Activated CD8-positive, alpha-beta memory T cell treated with anti-CD3 and anti-CD28 coated beads, Interleukin-2, amount 10 ng/mL, durations not matched to agents 7 days and 5 days (primary cell): Measurements from ENCODE around the gene PDE4D. TPM values are rescaled to one million over a fixed set of nuclear protein-coding genes. Genes with fewer than 3 reads are reported as not detected.
"Not testable (repeated sequence)": the region's sequence is repeated elsewhere in the genome, so short reads cannot be mapped to it uniquely, and the experiment has no call there.

Experiments
- ATAC-seq: fragments of 150-1000 bp; cut with Tn5 transposase; one replicate; pipeline ENCODE4 v1.10.0; 2021; ENCODE audit warnings: moderate library complexity
- CTCF ChIA-PET: fragments of 350-600 bp; sonication (Branson Sonifier 250); formaldehyde crosslinking; loops from one replicate; lab custom pipeline; 2021; ENCODE audit warnings: antibody characterized with exemption; lab: Charles Lee
- DNase-seq: peaks from one replicate; pipeline ENCODE4 v3.0.0-alpha.2; 2020
- H3K27ac Mint-ChIP-seq: one replicate; pipeline ENCODE4 v1.8.0; 2021; ENCODE audit warnings: mild to moderate bottlenecking, mixed read lengths
- H3K27me3 Mint-ChIP-seq: one replicate; pipeline ENCODE4 v1.8.0; 2021; ENCODE audit warnings: mixed read lengths
- H3K36me3 Mint-ChIP-seq: one replicate; pipeline ENCODE4 v1.8.0; 2021; ENCODE audit warnings: mild to moderate bottlenecking, mixed read lengths
- H3K4me1 Mint-ChIP-seq: one replicate; pipeline ENCODE4 v1.8.0; 2021; ENCODE audit warnings: mixed read lengths
- H3K4me3 Mint-ChIP-seq: one replicate; pipeline ENCODE4 v1.8.0; 2021; ENCODE audit warnings: mild to moderate bottlenecking, moderate library complexity, mixed read lengths
- H3K9me3 Mint-ChIP-seq: one replicate; pipeline ENCODE4 v1.8.0; 2022; ENCODE audit warnings: low read depth, mixed read lengths
- total RNA-seq, 2 experiments: library from RNA; stranded (reverse); gene quantifications; one replicate each; pipeline ENCODE4 v1.2.3, GENCODE V29; 2021

PDE4D gene
- total RNA-seq, 2 experiments from 2014 or later = 59.3 to 66.2 TPM

- no peak overlapping the region for H3K27ac Mint-ChIP-seq
- H3K27me3 Mint-ChIP-seq = peaks cover 12% of the 10 kb centered on the region
- DNase-seq = no peak
- H3K4me1 Mint-ChIP-seq = no peaks in the 10 kb centered on the region
- no peaks in the 10 kb centered on the region for H3K9me3 Mint-ChIP-seq
- H3K36me3 Mint-ChIP-seq = no peaks in the 10 kb centered on the region
- no peak for ATAC-seq
- H3K4me3 Mint-ChIP-seq = no peak overlapping the region
- CTCF ChIA-PET = interaction anchor here (0.7 kb wide), 1 partner anchor 126 kb away, joined by 3 read pairs; no protein-coding TSS in a partner anchor
Observed at GRCh38 chr5:59597690-59598546, 295.6 kb downstream of the PDE4D start.

- ATAC-seq = no peak
- CTCF ChIA-PET = interaction anchor here (0.7 kb wide), 1 partner anchor 127 kb away, joined by 3 read pairs; no protein-coding TSS in a partner anchor
- no peaks in the 10 kb centered on the region for H3K4me1 Mint-ChIP-seq
Observed at GRCh38 chr5:59596586-59597350, 296.8 kb downstream of the PDE4D start.

DNA sequence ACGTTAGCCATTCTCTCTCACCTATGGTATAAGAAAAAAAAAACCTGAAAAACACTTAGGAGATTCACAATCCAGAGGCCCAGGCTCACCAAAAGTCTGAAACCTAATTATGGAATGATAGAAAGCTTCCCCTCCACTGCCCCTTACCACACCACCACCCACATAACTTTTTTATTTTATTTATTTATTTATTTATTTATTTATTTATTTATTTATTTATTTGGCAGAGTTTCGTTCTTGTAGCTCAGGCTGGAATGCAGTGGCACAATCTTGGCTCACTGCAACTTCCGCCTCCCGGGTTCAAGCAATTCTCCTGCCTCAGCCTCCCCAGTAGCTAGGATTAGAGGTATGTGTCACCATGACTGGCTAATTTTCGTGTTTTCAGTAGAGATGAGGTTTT, 299.4 kb downstream of the PDE4D start:
- H3K4me1 Mint-ChIP-seq, H3K9me3 Mint-ChIP-seq, H3K4me3 Mint-ChIP-seq, H3K27ac Mint-ChIP-seq, ATAC-seq, CTCF ChIA-PET, H3K27me3 Mint-ChIP-seq, DNase-seq, H3K36me3 Mint-ChIP-seq: not testable (repeated sequence)

More at GRCh38 chr5:59596586-59597350, 296.8 kb downstream of the PDE4D start:
- no peak for DNase-seq
- no peaks in the 10 kb centered on the region for H3K9me3 Mint-ChIP-seq
- H3K27ac Mint-ChIP-seq = no peak overlapping the region
- no peaks in the 10 kb centered on the region for H3K36me3 Mint-ChIP-seq
- H3K4me3 Mint-ChIP-seq = no peak overlapping the region
- peaks cover 7% of the 10 kb centered on the region for H3K27me3 Mint-ChIP-seq

GRCh38 chr5:59593439-59594007, 300.0 kb downstream of the PDE4D start:
- no peak overlapping the region for H3K27ac Mint-ChIP-seq
- peaks cover 7% of the 10 kb centered on the region for H3K27me3 Mint-ChIP-seq
- H3K9me3 Mint-ChIP-seq = no peaks in the 10 kb centered on the region
- CTCF ChIA-PET = no interaction called here
- ATAC-seq = no peak
- no peak overlapping the region for H3K4me3 Mint-ChIP-seq
- H3K4me1 Mint-ChIP-seq = peaks cover 2% of the 10 kb centered on the region
- no peak for DNase-seq
- H3K36me3 Mint-ChIP-seq = no peaks in the 10 kb centered on the region

GRCh38 chr5:59592101-59592500, 301.4 kb downstream of the PDE4D start:
- ATAC-seq (no peak), DNase-seq (no peak)
- H3K27me3 Mint-ChIP-seq = peaks cover 11% of the 10 kb centered on the region
- H3K9me3 Mint-ChIP-seq = no peaks in the 10 kb centered on the region
- no peak overlapping the region for H3K27ac Mint-ChIP-seq
- no peak overlapping the region for H3K4me3 Mint-ChIP-seq
- CTCF ChIA-PET = no interaction called here
- no peaks in the 10 kb centered on the region for H3K36me3 Mint-ChIP-seq
- peaks cover 2% of the 10 kb centered on the region for H3K4me1 Mint-ChIP-seq

DNA sequence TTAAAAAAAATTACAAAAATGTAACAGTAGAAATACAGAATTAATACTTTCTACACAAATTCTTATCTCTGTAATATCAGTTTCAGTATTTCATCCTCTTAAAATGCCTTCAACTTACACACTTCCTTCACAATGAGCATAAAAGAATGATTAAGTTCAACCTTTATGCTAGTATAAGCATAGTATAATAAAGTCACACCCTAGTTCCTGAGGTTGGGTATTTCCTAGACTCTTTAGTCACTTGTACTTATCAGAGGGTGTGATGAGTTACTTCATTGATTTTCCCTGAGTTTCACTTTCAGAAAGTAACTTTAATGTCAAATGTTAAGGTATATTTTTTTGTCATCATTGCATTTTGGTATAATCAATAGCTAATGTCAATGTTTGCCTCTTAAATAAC, 302.4 kb downstream of the PDE4D start:
- CTCF ChIA-PET = no interaction called here
- Mint-ChIP-seq H3K9me3 (no peaks in the 10 kb centered on the region), H3K36me3 (no peaks in the 10 kb centered on the region), H3K27me3 (peaks cover 15% of the 10 kb centered on the region), H3K4me3 (no peak overlapping the region), H3K4me1 (peaks cover 2% of the 10 kb centered on the region), H3K27ac (no peak overlapping the region)
- ATAC-seq (peak; percentile 71), DNase-seq (no peak)

DNA sequence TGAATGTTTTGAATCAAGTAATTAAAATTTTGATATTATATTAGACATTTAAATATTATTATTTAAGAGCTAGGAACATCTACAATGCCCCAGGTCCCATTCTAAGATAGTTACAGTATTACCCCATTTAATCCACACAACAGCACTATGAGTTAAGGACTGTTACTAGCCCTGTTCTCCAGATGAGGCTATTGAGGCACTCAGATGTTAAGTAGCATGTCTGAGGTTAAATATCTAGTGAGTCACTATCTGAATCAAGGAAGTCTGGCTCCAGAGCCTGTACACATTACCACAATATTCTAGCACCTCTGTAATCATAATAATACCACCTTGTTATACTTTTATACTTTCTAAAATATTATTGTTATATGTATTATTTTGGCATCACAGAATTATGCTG, 304.6 kb downstream of the PDE4D start:
- H3K36me3 Mint-ChIP-seq = no peaks in the 10 kb centered on the region
- peaks cover 2% of the 10 kb centered on the region for H3K4me1 Mint-ChIP-seq
- no peak overlapping the region for H3K27ac Mint-ChIP-seq
- peaks cover 15% of the 10 kb centered on the region for H3K27me3 Mint-ChIP-seq
- ATAC-seq = no peak
- H3K4me3 Mint-ChIP-seq = no peak overlapping the region
- no peak for DNase-seq
- CTCF ChIA-PET = no interaction called here
- no peaks in the 10 kb centered on the region for H3K9me3 Mint-ChIP-seq

DNA sequence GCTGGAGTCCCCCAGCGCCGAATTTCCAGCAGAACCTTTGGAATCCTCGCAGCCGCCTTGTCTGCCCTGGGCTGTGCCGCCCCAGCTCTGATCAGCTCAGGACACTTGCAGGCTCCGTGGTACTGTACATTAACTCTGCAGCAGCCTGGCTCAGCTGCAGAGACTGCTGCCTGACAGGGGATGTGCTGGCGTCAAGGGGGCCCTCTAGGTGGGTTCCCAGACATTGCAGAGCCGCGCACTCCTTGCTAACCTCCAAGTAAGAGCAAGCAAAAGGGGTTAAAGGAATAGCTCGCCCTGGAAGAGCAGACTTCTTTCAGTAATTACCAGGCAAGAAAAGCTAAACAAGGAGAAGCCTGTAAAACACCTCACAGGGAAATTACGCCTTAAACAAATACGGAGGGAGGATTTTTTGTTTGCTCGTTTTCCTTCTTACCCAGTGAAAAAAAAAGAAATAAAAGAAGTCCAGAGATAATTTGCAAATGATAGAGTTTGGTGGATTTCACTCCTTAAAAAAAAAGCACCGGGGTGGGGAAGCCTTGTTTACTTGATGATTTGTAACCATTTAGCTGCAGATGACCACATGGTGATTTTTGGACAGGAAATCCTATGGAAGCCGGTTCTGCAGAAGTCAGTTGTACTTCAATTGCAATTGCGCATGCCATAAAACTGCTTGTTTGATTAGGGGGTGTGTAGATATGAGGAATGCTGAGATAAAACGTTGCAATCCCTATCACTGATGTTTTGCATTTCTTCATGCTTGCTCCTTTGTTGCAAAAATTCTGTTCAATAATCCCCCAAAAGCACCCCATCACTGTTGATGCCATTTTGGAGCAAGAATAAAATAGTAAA, 305.8 kb downstream of the PDE4D start:
- ATAC-seq = no peak
- no peak for DNase-seq
- no peaks in the 10 kb centered on the region for H3K9me3 Mint-ChIP-seq
- peaks cover 2% of the 10 kb centered on the region for H3K4me1 Mint-ChIP-seq
- CTCF ChIA-PET = interaction anchor here (0.7 kb wide), 1 partner anchor 151 kb away, joined by 3 read pairs; no protein-coding TSS in a partner anchor
- no peak overlapping the region for H3K27ac Mint-ChIP-seq
- no peak overlapping the region for H3K4me3 Mint-ChIP-seq
- peaks cover 15% of the 10 kb centered on the region for H3K27me3 Mint-ChIP-seq
- H3K36me3 Mint-ChIP-seq = no peaks in the 10 kb centered on the region

DNA sequence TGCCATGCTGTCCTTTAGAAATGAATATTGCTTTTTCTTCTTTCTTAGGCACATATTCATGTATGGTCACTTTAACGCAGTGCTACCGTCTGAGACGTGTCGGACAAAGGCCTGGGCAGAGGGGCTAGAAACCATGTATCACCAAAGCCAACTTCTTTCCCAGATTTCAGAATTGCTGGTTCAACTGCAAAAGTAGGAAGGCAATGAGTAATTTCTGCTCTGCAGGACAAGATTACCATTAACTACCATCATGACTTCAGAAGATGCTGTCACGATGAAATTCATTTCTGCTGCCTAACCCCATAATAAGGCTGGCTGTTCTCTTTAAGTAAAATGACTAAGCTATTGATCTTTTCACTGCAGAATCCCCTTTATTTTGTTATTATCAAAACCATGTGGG, 306.7 kb downstream of the PDE4D start:
- no peak overlapping the region for H3K27ac Mint-ChIP-seq

GRCh38 chr5:59584858-59585846, 308.4 kb downstream of the PDE4D start:
- Mint-ChIP-seq H3K27me3 (peaks cover 13% of the 10 kb centered on the region), H3K27ac (no peak overlapping the region), H3K4me3 (no peak overlapping the region), H3K4me1 (no peaks in the 10 kb centered on the region), H3K36me3 (no peaks in the 10 kb centered on the region), H3K9me3 (no peaks in the 10 kb centered on the region)
- ATAC-seq (no peak), DNase-seq (no peak)
- CTCF ChIA-PET = no interaction called here

More for the DNA sequence above, 306.7 kb downstream of the PDE4D start:
- no peak overlapping the region for H3K4me3 Mint-ChIP-seq
- CTCF ChIA-PET = interaction anchor here (0.7 kb wide), 1 partner anchor 150 kb away, joined by 3 read pairs; no protein-coding TSS in a partner anchor
- ATAC-seq (no peak), DNase-seq (no peak)
- H3K36me3 Mint-ChIP-seq = no peaks in the 10 kb centered on the region
- no peaks in the 10 kb centered on the region for H3K9me3 Mint-ChIP-seq
- peaks cover 13% of the 10 kb centered on the region for H3K27me3 Mint-ChIP-seq
- peaks cover 2% of the 10 kb centered on the region for H3K4me1 Mint-ChIP-seq

DNA sequence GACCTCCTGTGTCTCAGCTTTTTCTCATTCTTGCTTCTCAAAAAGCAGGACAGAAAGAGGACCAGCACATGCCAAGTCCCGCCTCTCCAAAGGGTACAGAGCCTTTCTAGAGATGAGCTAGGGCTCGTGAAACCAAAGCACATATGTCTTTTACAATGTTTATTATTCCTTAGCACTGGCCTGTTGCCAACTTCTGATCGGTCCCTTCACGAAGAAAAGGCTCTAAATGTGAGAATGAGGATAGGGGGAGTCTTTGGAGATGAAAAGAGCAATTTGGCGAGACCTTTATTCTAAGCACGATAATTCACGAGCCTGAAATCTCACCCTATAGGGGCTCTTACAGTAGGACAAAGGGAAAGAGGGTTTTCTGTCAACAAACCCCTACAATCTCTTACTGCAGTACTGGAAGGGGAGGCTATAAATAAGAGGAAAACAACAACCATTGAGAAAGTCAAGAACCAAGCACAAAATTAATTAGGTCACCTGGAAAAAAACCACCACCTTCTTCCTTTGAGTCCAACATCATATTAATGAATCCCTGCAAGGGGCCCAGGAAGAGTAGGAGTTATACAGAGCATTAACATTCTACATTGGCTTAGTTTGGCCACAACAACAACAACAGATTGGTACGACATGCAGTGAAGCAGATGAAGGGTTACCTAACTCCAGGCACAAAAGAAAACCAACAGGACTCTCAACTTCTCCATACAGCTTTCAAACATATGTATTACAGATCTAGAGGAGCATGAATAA, 309.5 kb downstream of the PDE4D start:
- Mint-ChIP-seq H3K27ac (no peak overlapping the region), H3K4me3 (no peak overlapping the region), H3K36me3 (no peaks in the 10 kb centered on the region), H3K27me3 (peaks cover 13% of the 10 kb centered on the region), H3K4me1 (no peaks in the 10 kb centered on the region), H3K9me3 (no peaks in the 10 kb centered on the region)
- DNase-seq (no peak), ATAC-seq (no peak)
- CTCF ChIA-PET = no interaction called here
